Measurements from ENCODE around the gene VSTM5. TPM values are rescaled to one million over a fixed set of nuclear protein-coding genes. Genes with fewer than 3 reads are reported as not detected.

Gene VSTM5
- total RNA-seq, 2 experiments from 2014 or later, result not detected

- Histone ChIP-seq H3K4me1 (ENCODE audit: insufficient read depth, low read length, poor library complexity, severe bottlenecking) (peaks cover 5% of the 10 kb centered on the region), H3K9me3 (ENCODE audit: low read length) (no peaks in the 10 kb centered on the region), H2AFZ (ENCODE audit: low read length) (no peak overlapping the region), H3K79me2 (ENCODE audit: insufficient read depth, low read depth, low read length) (no peaks in the 10 kb centered on the region), H3K4me3 (ENCODE audit: low read depth, low read length, poor library complexity, severe bottlenecking) (no peak overlapping the region), H3K4me2 (ENCODE audit: low read length) (no peak overlapping the region), H3K36me3 (ENCODE audit: insufficient read depth, low read length) (no peaks in the 10 kb centered on the region), H3K9me2 (ENCODE audit: insufficient read depth, low read length) (no peaks in the 10 kb centered on the region), H4K20me1 (ENCODE audit: insufficient read depth, low read length) (no peaks in the 10 kb centered on the region), H3K27ac (ENCODE audit: low read depth, low read length, poor library complexity, severe bottlenecking) (no peak overlapping the region)
- BruUV-seq (replicated peaks), result no TSS peak
- intact Hi-C loops (cut with micrococcal nuclease; ENCODE audit: unreplicated experiment), result no loop called here
- DNase-seq (ENCODE audit: low spot score), result no peak
- POLR2A ChIA-PET, result no interaction called here
- no peak for TF ChIP-seq EZH2phosphoT487 (IDR thresholded peaks at IDR 0.05; ENCODE audit: borderline replicate concordance, low read depth, low read length)
- TF ChIP-seq, protein P1, sequence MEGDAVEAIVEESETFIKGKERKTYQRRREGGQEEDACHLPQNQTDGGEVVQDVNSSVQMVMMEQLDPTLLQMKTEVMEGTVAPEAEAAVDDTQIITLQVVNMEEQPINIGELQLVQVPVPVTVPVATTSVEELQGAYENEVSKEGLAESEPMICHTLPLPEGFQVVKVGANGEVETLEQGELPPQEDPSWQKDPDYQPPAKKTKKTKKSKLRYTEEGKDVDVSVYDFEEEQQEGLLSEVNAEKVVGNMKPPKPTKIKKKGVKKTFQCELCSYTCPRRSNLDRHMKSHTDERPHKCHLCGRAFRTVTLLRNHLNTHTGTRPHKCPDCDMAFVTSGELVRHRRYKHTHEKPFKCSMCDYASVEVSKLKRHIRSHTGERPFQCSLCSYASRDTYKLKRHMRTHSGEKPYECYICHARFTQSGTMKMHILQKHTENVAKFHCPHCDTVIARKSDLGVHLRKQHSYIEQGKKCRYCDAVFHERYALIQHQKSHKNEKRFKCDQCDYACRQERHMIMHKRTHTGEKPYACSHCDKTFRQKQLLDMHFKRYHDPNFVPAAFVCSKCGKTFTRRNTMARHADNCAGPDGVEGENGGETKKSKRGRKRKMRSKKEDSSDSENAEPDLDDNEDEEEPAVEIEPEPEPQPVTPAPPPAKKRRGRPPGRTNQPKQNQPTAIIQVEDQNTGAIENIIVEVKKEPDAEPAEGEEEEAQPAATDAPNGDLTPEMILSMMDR (conservative IDR thresholded peaks at IDR 0.05; ENCODE audit: low read length), result no peak
- CTCF ChIA-PET (ENCODE audit: unreplicated experiment), result no interaction called here
Observed at GRCh38 chr11:93858121-93858775, 7.8 kb upstream of the VSTM5 start.

GRCh38 chr11:93857413-93858120, 7.1 kb upstream of the VSTM5 start:
- intact Hi-C loops (cut with micrococcal nuclease; ENCODE audit: unreplicated experiment), result no loop called here
- DNase-seq (ENCODE audit: low spot score), result no peak
- no peak overlapping the region for H2AFZ ChIP-seq (ENCODE audit: low read length)
- TF ChIP-seq, protein P1 (conservative IDR thresholded peaks at IDR 0.05; ENCODE audit: low read length), result no peak
- no peak for TF ChIP-seq EZH2phosphoT487 (IDR thresholded peaks at IDR 0.05; ENCODE audit: borderline replicate concordance, low read depth, low read length)
- no peak overlapping the region for H3K4me3 ChIP-seq (ENCODE audit: low read depth, low read length, poor library complexity, severe bottlenecking)
- H3K9me3 ChIP-seq (ENCODE audit: low read length), result no peaks in the 10 kb centered on the region
- no TSS peak for BruUV-seq (replicated peaks)
- H3K4me1 ChIP-seq (ENCODE audit: insufficient read depth, low read length, poor library complexity, severe bottlenecking), result peaks cover 5% of the 10 kb centered on the region
- no peaks in the 10 kb centered on the region for H3K79me2 ChIP-seq (ENCODE audit: insufficient read depth, low read depth, low read length)
- H3K4me2 ChIP-seq (ENCODE audit: low read length), result no peak overlapping the region
- no peaks in the 10 kb centered on the region for H4K20me1 ChIP-seq (ENCODE audit: insufficient read depth, low read length)
- no peaks in the 10 kb centered on the region for H3K36me3 ChIP-seq (ENCODE audit: insufficient read depth, low read length)
- no peak overlapping the region for H3K27ac ChIP-seq (ENCODE audit: low read depth, low read length, poor library complexity, severe bottlenecking)
- ChIA-PET CTCF (ENCODE audit: unreplicated experiment) (no interaction called here), POLR2A (no interaction called here)
- H3K9me2 ChIP-seq (ENCODE audit: insufficient read depth, low read length), result no peaks in the 10 kb centered on the region

GRCh38 chr11:93852242-93852641, 1.8 kb upstream of the VSTM5 start:
- Histone ChIP-seq H3K9me2 (ENCODE audit: insufficient read depth, low read length) (no peaks in the 10 kb centered on the region), H3K27ac (ENCODE audit: low read depth, low read length, poor library complexity, severe bottlenecking) (no peak overlapping the region), H3K4me3 (ENCODE audit: low read depth, low read length, poor library complexity, severe bottlenecking) (no peak overlapping the region), H3K4me1 (ENCODE audit: insufficient read depth, low read length, poor library complexity, severe bottlenecking) (no peaks in the 10 kb centered on the region), H3K36me3 (ENCODE audit: insufficient read depth, low read length) (no peaks in the 10 kb centered on the region), H4K20me1 (ENCODE audit: insufficient read depth, low read length) (no peaks in the 10 kb centered on the region), H2AFZ (ENCODE audit: low read length) (no peak overlapping the region), H3K79me2 (ENCODE audit: insufficient read depth, low read depth, low read length) (no peaks in the 10 kb centered on the region), H3K4me2 (ENCODE audit: low read length) (no peak overlapping the region), H3K9me3 (ENCODE audit: low read length) (no peaks in the 10 kb centered on the region)
- CTCF ChIA-PET (ENCODE audit: unreplicated experiment), result no interaction called here
- no TSS peak for BruUV-seq (replicated peaks)
- DNase-seq (ENCODE audit: low spot score), result no peak
- intact Hi-C loops (cut with micrococcal nuclease; ENCODE audit: unreplicated experiment), result no loop called here
- POLR2A ChIA-PET, result no interaction called here
- no peak for TF ChIP-seq EZH2phosphoT487 (IDR thresholded peaks at IDR 0.05; ENCODE audit: borderline replicate concordance, low read depth, low read length)
- TF ChIP-seq, protein P1 (conservative IDR thresholded peaks at IDR 0.05; ENCODE audit: low read length), result no peak
